Keratinocyte (primary cell): Measurements from ENCODE around the gene RNF207.

Experiments used
- CTCF ChIP-seq, 3 experiments: IDR thresholded peaks in 1 of 3; conservative IDR thresholded peaks in 1 of 3; optimal IDR thresholded peaks in 1 of 3; 2 replicates in 2 of 3; 3 replicates in 1 of 3; pipeline versions ENCODE3 to v1.5.1; 2011; ENCODE audit warnings: low read length in 3 of 3, mild to moderate bottlenecking in 3 of 3, moderate library complexity in 2 of 3, control low read depth in 1 of 3, inconsistent platforms in 1 of 3; ENCODE audit not compliant: insufficient read depth in 2 of 3; ENCODE audit errors: extremely low read depth in 1 of 3
- EZH2 ChIP-seq: IDR thresholded peaks from one replicate; pipeline ENCODE4 v1.6.1; 2012; ENCODE audit warnings: inconsistent platforms, mild to moderate bottlenecking, low read length, moderate library complexity

DNA sequence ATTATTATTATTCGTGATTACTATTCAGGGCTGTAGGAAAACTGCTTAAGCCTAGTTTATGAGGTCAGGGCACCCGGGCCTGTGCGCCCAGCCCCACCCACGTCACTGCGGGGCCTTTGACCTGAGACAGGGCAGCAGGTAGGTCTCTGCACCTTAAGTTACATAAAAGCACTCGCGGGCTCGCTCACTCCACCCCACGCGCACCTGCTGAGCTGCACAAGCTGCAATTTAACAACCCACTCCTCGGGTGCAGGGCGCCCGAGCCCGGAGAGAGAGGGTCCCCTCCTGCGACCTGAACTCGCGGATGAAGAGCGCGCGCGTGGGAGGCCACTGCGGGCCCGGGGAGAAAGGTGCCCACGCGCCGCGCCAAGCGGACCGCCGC is 29.4 kb downstream of the RNF207 start:
- no peak for TF ChIP-seq CTCF (optimal IDR thresholded peaks at IDR 0.05 in 1 of 3, IDR thresholded peaks at IDR 0.05 in 1 of 3, conservative IDR thresholded peaks at IDR 0.05 in 1 of 3; ENCODE audit: extremely low read depth in 1 of 3, insufficient read depth in 2 of 3, low read length in 3 of 3)
- TF ChIP-seq EZH2: no peak
